H9 (cell line): ENCODE results near the gene ARID2. TPM values are rescaled to one million over a fixed set of nuclear protein-coding genes. Genes with fewer than 3 reads are reported as not detected.

Experiments
- DNase-seq: peaks from one replicate; pipeline ENCODE4 v3.0.0-alpha.2; 2017
- H2AFZ ChIP-seq: one replicate; pipeline ENCODE4 v1.6.1; 2013; ENCODE audit warnings: mild to moderate bottlenecking, low read length, control low read depth, moderate library complexity
- H2AK5ac ChIP-seq: 2 replicates; pipeline ENCODE4 v1.6.1; 2013; ENCODE audit warnings: low read length, control low read depth, mixed read lengths; ENCODE audit not compliant: insufficient read length
- H2BK120ac ChIP-seq: one replicate; pipeline ENCODE4 v1.6.1; 2013; ENCODE audit warnings: low read depth, mild to moderate bottlenecking, low read length, control low read depth, inconsistent platforms; ENCODE audit not compliant: poor library complexity, severe bottlenecking
- H2BK12ac ChIP-seq: 2 replicates; pipeline ENCODE4 v1.6.1; 2013; ENCODE audit warnings: low read length, control low read depth, mixed read lengths, low read depth; ENCODE audit not compliant: insufficient read length
- H2BK15ac ChIP-seq: 2 replicates; pipeline ENCODE4 v1.6.1; 2013; ENCODE audit warnings: low read depth, low read length, control low read depth
- H2BK20ac ChIP-seq: one replicate; pipeline ENCODE4 v1.6.1; 2013; ENCODE audit warnings: low read depth, mild to moderate bottlenecking, low read length, control low read depth, inconsistent platforms; ENCODE audit not compliant: poor library complexity, severe bottlenecking
- H2BK5ac ChIP-seq: 2 replicates; pipeline ENCODE4 v1.6.1; 2013; ENCODE audit warnings: low read length, control low read depth, mixed read lengths; ENCODE audit not compliant: insufficient read length
- H3K14ac ChIP-seq: 2 replicates; pipeline ENCODE4 v1.6.1; 2013; ENCODE audit warnings: low read length, control low read depth; ENCODE audit not compliant: insufficient read depth
- H3K18ac ChIP-seq: 2 replicates; pipeline ENCODE4 v1.6.1; 2013; ENCODE audit warnings: low read depth, mild to moderate bottlenecking, mixed read lengths, low read length, control low read depth; ENCODE audit not compliant: insufficient read length
- H3K23ac ChIP-seq: 2 replicates; pipeline ENCODE4 v1.6.1; 2013; ENCODE audit warnings: low read length, control low read depth, mixed read lengths, low read depth; ENCODE audit not compliant: insufficient read length
- H3K23me2 ChIP-seq: 2 replicates; pipeline ENCODE4 v1.6.1; 2013; ENCODE audit warnings: low read depth, mild to moderate bottlenecking, mixed read lengths, low read length, control low read depth; ENCODE audit not compliant: insufficient read length, poor library complexity, severe bottlenecking
- H3K27ac ChIP-seq: 2 replicates; pipeline ENCODE4 v1.5.1; 2013; ENCODE audit warnings: low read length, control low read depth, mixed read lengths, low read depth; ENCODE audit not compliant: insufficient read length
- H3K27me3 ChIP-seq: 2 replicates; pipeline ENCODE4 v1.6.1; 2013; ENCODE audit warnings: low read length, control low read depth, inconsistent platforms; ENCODE audit not compliant: insufficient read depth
- H3K4ac ChIP-seq: 2 replicates; pipeline ENCODE4 v1.6.1; 2013; ENCODE audit warnings: low read depth, mild to moderate bottlenecking, control low read depth, inconsistent platforms, low read length, moderate library complexity
- H3K4me1 ChIP-seq: 2 replicates; pipeline ENCODE4 v1.6.1; 2013; ENCODE audit warnings: low read length, control low read depth, inconsistent platforms; ENCODE audit not compliant: insufficient read depth
- H3K4me2 ChIP-seq: 2 replicates; pipeline ENCODE4 v1.6.1; 2013; ENCODE audit warnings: low read length, control low read depth, mixed read lengths; ENCODE audit not compliant: insufficient read length, insufficient read depth
- H3K56ac ChIP-seq: 2 replicates; pipeline ENCODE4 v1.6.1; 2013; ENCODE audit warnings: low read depth, mild to moderate bottlenecking, mixed read lengths, low read length, control low read depth; ENCODE audit not compliant: insufficient read length
- H3K79me1 ChIP-seq: 2 replicates; pipeline ENCODE4 v1.6.1; 2013; ENCODE audit warnings: low read depth, mild to moderate bottlenecking, moderate library complexity, low read length, control low read depth, inconsistent platforms; ENCODE audit not compliant: insufficient read depth, poor library complexity, severe bottlenecking
- H3K79me2 ChIP-seq: 2 replicates; pipeline ENCODE4 v1.6.1; 2013; ENCODE audit warnings: low read length, control low read depth, inconsistent platforms; ENCODE audit not compliant: insufficient read depth
- H3K9ac ChIP-seq: 2 replicates; pipeline ENCODE4 v1.6.1; 2013; ENCODE audit warnings: low read length, control low read depth, mixed read lengths; ENCODE audit not compliant: insufficient read length; ENCODE audit errors: extremely low read depth
- H3K9me3 ChIP-seq: one replicate; pipeline ENCODE4 v1.6.1; 2013; ENCODE audit warnings: low read depth, low read length, inconsistent platforms; ENCODE audit not compliant: control insufficient read depth
- H3T11ph ChIP-seq: one replicate; pipeline ENCODE4 v1.6.1; 2013; ENCODE audit warnings: mild to moderate bottlenecking, low read length, control low read depth, inconsistent platforms
- H4K20me1 ChIP-seq: one replicate; pipeline ENCODE4 v1.6.1; 2013; ENCODE audit not compliant: control insufficient read depth, insufficient read length, insufficient read depth
- H4K5ac ChIP-seq: 2 replicates; pipeline ENCODE4 v1.6.1; 2013; ENCODE audit warnings: low read depth, mild to moderate bottlenecking, mixed read lengths, low read length, control low read depth; ENCODE audit not compliant: insufficient read length
- H4K8ac ChIP-seq: replicated peaks from 2 replicates; pipeline ENCODE4 v1.6.1; 2013; ENCODE audit warnings: low read length, control low read depth, mixed read lengths, low read depth; ENCODE audit not compliant: insufficient read length
- H4K91ac ChIP-seq: 2 replicates; pipeline ENCODE4 v1.6.1; 2013; ENCODE audit warnings: low read depth, mild to moderate bottlenecking, moderate library complexity, mixed read lengths, low read length, control low read depth; ENCODE audit not compliant: insufficient read length
- H3K27ac Mint-ChIP-seq, 3 experiments: 2 replicates in 2 of 3; 3 replicates in 1 of 3; pipeline ENCODE4 v1.8.0; 2020 to 2021; ENCODE audit warnings: mixed read lengths in 3 of 3, mild to moderate bottlenecking in 1 of 3, moderate library complexity in 1 of 3
- H3K27me3 Mint-ChIP-seq: 2 replicates; pipeline ENCODE4 v1.8.0; 2021; ENCODE audit warnings: low read depth, mild to moderate bottlenecking, moderate library complexity, mixed read lengths
- H3K36me3 Mint-ChIP-seq, 3 experiments: 2 replicates in 2 of 3; 3 replicates in 1 of 3; pipeline ENCODE4 v1.8.0; 2020 to 2021; ENCODE audit warnings: low read depth in 3 of 3, mixed read lengths in 3 of 3; ENCODE audit not compliant: insufficient read depth in 1 of 3
- H3K4me1 Mint-ChIP-seq, 2 experiments: 2 replicates each; pipeline ENCODE4 v1.8.0; 2020; ENCODE audit warnings: mixed read lengths in 2 of 2
- H3K4me3 Mint-ChIP-seq, 2 experiments: 2 replicates in 1 of 2; 3 replicates in 1 of 2; pipeline ENCODE4 v1.8.0; 2020 to 2021; ENCODE audit warnings: mild to moderate bottlenecking in 2 of 2, mixed read lengths in 2 of 2, moderate library complexity in 1 of 2
- H3K9me3 Mint-ChIP-seq, 2 experiments: 2 replicates in 1 of 2; 3 replicates in 1 of 2; pipeline ENCODE4 v1.8.0; 2020; ENCODE audit warnings: mild to moderate bottlenecking in 2 of 2, mixed read lengths in 2 of 2, moderate library complexity in 1 of 2
- CTCF ChIP-seq: fragments of 200-600 bp; sonication (generic); conservative IDR thresholded peaks from 3 replicates; pipeline ENCODE4 v1.8.0; 2021; ENCODE audit warnings: antibody characterized with exemption, mild to moderate bottlenecking
- total RNA-seq: library from RNA; stranded (reverse); gene quantifications from 2 replicates; pipeline ENCODE4 v1.2.1, GENCODE V29; 2021

ARID2 gene
- total RNA-seq, 1 experiment from 2014 or later: 63.8 TPM

GRCh38 chr12:45789025-45789424 lies 59.5 kb downstream of the ARID2 start:
- Histone ChIP-seq H3K79me2 (no peaks in the 10 kb centered on the region), H2BK120ac (no peak overlapping the region), H4K91ac (no peak overlapping the region), H4K20me1 (no peaks in the 10 kb centered on the region), H2BK5ac (no peak overlapping the region), H2AFZ (no peak overlapping the region), H3T11ph (no peak overlapping the region), H3K9ac (no peak overlapping the region), H3K27ac (no peak overlapping the region), H4K8ac (no peak overlapping the region), H3K79me1 (peaks cover 3% of the 10 kb centered on the region), H3K18ac (no peak overlapping the region), H2BK15ac (no peak overlapping the region), H3K4me1 (no peaks in the 10 kb centered on the region), H4K5ac (no peak overlapping the region), H2BK12ac (no peak overlapping the region), H3K9me3 (no peaks in the 10 kb centered on the region), H3K14ac (no peak overlapping the region), H2BK20ac (no peak overlapping the region), H3K4ac (no peak overlapping the region), H3K23ac (no peak overlapping the region), H3K4me2 (no peak overlapping the region), H3K27me3 (no peaks in the 10 kb centered on the region), H3K23me2 (no peaks in the 10 kb centered on the region), H2AK5ac (no peak overlapping the region), H3K56ac (no peak overlapping the region)
- Mint-ChIP-seq H3K4me1 (no peaks in the 10 kb centered on the region), H3K36me3 (peaks cover 0 to 3% (median 0%) of the 10 kb centered on the region in 3 experiments; a peak in 3 of 7 replicates), H3K27ac (no peak overlapping the region), H3K9me3 (no peaks in the 10 kb centered on the region), H3K27me3 (no peaks in the 10 kb centered on the region), H3K4me3 (no peak overlapping the region)
- TF ChIP-seq CTCF: no peak
- no peak for DNase-seq
